Measurements from ENCODE around the gene SULF2.

The SULF2 gene

DNA sequence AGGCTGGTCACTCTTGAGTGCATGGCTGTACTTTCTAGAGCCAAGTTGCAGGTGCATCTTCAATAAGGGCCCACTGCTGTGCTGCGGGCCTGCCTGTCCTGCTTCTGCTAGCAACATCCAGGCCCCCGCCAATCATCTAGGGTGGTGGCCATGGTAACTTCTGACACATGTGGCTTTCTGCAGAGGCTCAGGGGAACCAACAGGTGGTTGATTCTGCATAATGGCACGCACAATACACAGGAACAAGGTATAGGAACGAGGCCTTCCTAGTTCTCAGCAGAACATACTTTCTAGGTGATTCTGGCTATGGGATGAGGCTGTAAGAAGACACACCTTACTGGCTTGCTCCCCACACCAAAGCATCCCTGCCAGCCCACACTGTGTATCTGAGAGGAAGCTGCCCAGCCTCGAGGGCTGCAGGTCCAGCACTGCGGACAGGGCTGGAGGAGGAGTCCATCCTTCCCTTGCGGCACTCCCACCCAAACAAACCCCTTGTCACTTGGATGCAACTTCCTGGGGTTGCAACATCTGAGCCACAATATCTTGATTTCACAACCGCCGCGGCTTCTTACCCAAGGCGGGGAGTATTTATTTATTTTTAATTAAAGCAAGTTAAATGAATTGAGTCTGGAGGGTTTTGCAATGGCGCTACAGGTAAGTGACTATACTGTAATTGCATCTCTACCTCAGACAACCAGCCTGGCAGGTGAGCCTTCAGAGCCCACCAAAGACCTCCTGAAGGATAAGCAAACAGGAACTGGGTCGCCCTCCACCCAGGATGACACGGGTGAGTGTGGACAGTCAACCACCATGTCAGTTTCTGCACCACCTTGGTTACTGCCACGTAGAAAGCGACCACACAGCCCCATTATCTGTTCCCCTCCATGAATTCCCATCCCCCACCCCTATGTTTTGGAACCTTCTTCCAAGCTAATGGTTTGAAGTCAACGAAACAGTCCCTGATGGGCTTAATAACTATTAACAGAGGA, 49.6 kb downstream of the SULF2 start:
- DNase-seq = no peak

DNA sequence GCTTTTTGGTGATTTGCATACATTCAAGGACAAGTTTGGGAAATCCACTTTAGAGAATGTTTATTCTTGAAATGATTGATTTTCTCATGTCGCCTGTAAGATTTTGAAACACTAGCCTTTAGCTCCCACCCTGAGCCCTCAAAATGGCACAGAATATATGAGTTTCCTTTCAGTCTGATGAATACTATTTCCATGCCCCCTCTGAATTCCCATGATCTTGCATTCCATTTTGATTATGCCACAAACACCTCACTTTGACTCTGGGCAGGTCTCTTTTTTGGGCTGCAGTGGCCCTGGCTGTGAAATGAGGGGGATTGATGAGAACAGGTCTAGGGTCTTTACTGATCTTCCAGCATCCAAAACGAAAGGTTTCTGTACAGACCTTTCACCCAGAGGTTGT, 50.4 kb downstream of the SULF2 start:
- DNase-seq = no peak

DNA sequence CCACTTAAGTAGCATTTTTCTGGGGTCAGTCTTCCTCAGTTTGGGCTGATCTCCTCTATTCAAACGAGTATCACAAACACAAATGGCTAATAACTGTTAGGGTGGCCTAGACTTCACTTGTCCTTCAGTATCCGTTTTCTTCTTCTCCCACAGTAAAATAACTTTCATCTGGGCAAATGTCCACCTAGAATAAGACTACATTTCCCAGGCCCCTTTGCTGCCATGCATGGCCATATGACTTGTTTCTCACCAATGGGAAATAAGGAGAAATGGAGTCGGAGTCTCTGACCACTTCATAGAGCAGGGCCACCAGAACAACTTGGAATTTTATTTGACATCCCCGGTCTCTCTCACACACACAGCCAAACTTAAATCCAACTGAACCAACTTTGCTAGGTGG, 51.4 kb downstream of the SULF2 start:
- DNase-seq = no peak

DNA sequence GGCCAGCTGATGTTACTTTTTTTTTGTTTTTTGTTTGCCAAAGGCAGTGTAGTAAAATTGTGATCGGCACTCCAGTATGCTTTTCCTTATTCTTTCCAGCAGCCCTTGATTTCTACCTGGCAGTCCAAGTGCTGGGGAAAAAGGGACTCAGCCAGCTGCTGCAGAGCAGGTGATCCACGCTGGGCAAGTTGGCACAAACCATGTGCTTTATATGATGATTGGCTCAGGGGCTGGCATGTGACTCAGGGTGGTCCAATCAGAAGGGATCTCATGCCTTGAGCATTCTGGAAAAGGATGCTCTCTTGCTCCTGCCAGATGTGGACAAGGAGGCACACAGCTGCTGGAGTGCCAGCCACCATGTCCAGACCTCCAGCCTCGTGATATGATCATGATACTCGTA, 54.5 kb downstream of the SULF2 start:
- no peak for DNase-seq

DNA sequence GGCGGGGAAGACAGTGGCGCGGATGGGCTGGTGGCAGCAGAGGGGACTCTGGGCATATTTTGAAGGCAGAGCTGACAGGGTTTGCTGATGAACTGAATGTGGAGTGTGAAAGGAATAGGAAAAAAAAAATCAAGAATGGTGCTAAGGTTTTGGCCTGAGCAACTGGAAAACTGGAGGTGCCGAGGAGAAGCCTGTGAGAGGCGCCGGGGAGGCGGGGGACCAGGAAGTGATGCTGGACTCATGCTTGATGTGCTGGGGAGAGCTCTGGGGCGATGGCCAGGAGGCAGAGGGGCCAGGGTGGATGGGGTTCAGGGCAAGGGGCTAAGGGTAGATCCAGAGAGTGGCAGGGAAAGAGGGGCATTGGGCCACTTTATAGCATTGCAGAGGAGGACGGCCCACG, 55.8 kb downstream of the SULF2 start:
- DNase-seq = no peak

DNA sequence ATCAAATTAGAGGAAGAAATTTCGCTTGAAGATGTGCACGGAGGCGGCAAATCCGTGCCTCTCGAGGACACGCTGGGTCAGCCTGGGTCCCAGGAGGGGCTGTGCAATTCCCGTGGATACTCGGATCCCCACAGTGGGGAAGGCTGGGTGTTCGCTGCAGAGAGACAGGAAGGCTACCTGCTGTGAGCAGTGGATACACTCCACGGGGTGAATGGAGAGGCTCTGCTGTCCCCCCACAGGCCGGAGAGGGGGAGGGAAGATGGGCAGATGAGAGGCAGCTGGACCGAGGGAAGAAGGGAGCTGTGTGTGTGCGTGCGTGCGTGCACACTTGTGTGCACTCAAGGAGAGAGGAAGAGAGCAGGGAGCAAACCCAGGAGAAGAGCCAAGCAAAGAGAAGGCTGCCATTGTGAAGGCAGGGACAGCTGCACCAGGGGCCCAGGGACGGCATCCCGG, 57.3 kb downstream of the SULF2 start:
- DNase-seq = no peak

DNA sequence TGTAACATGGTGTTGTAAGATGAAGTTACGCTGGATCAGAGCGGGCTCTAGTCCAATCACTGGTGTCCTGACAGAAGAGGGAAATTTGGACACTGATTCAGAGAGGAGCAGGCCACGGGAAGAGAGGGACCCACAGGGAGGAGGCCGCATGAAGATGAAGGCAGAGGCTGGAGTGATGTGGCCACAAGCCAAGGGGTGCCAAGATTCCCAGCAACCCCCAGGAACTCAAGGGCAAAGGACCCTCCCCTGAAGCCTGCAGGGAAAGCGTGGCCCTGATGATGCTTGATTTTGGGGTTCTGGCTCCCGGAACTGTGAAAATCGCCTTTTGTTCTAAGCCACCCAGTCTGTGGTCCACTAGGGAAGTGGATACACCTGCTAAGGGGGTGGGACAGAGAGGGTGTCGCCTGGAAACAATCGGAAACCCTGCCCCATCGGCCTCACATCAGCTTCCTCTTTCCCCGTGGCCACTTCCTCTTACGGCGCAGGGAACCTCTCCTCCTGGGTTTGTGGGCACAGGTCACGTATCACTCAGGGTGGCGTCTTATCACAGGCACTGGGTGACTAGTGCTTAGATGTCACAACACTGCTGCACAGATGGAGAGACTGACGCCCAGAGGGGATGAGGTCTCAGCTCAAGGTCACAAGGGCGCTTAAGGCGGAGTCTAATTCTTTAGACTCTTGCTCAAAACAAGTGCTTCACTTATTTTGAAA, 58.0 kb downstream of the SULF2 start:
- DNase-seq = peak; percentile 55

DNA sequence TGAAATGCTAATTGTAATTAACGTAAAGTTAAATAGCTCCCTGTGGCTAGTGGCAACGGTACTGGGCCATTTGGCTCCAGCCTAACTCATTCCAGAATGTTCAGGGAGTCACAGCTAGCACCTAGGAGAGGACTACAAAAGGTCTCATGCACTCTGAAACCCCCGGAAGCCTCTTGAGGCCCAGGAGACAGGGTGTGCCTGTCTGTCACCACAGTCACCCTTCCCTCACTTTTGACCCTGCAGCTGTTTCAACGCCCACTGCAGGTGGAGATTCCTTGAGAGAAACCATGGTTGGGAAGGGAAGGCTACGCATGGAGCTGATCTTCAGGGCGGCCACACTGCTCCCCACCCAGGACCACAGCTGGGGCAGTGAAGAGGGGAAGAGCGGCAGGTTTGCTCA, 58.6 kb downstream of the SULF2 start:
- DNase-seq = no peak

DNA sequence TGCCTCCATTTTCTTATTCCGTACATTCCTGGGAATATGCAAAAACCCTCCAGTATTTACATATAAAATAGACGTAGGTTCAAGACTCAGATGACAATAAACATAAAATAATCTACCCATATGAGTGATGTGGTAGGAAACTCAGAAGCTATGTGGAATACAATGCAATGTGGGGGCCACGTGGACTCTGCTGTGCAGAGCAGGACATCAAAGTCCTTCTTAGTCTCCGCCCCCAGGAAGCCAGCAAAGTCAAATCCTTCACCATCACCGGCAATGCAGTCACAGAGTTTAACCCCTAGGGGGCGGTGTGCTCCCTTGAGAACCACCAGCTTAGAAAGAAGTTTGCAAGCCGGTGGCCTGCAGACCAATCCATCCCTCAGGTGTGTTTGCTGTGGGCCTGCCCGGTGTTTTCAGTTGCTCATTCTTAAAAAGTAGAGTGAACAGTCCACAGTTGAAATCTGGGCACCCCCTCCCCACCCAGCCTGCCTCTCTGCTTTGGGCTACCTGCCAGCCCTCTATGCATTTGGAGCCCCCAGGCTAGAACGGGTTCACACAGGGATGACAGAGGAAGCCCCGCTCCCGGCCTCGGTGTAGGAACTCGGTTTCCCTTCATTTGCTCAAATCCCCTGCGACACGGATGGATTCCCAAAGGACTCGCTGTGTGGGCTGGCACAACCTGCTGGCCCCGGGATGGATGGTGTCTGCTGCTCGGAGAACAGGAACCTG, 59.9 kb downstream of the SULF2 start:
- peak; percentile 73 for DNase-seq

DNA sequence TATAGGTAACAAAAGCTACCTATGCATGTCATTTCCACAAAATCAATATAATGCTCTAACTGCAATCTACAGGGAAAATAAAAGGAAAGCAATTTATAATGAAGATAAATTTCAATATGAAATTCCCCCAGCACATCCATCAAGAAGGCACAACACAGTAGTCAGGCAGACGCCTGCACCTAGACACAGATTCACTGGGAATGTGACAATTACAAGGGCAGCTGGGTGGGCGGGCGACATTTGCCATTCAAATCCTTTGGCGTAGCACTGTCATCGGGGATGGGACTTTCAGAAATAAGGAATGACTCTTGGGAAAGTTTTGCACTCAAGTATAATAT, 60.4 kb downstream of the SULF2 start:
- DNase-seq = no peak

DNA sequence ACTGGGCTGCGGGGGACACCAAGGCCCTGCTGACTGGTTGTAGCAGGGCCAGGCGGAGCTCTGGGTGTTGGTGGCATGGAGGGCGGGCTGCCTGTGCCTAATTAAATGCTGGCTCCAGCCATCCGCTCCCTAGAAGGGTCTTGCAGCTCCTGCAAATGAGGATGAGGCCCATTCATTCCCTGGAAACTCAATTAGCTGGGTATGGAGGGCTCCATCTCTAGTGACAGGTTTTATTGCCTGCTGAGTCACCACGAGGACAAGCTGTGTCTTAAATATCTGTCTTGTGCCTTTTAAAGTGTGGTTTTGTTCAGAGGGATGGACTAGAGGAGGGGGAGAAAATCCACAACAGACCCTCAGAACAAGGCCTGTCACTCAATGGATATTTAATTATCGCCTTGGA, 60.9 kb downstream of the SULF2 start:
- DNase-seq = no peak

DNA sequence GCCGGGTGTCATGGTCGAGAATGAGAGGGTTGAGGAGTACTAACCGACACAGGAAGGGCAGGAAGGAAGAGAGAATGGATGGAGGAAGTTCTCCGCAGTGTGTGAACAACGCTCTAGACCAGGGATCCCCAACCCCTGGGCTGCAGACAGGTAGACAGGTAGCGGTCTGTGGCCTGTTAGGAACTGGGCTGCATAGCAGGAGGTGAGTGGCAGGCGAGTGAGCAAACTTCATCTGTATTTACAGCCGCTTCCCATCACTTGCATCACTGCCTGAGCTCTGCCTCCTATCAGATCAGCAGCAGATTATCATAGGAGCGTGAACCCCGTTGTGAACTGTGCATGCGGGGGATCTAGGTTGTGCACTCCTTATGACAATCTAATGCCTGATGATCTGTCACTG, 62.0 kb downstream of the SULF2 start:
- DNase-seq = no peak

DNA sequence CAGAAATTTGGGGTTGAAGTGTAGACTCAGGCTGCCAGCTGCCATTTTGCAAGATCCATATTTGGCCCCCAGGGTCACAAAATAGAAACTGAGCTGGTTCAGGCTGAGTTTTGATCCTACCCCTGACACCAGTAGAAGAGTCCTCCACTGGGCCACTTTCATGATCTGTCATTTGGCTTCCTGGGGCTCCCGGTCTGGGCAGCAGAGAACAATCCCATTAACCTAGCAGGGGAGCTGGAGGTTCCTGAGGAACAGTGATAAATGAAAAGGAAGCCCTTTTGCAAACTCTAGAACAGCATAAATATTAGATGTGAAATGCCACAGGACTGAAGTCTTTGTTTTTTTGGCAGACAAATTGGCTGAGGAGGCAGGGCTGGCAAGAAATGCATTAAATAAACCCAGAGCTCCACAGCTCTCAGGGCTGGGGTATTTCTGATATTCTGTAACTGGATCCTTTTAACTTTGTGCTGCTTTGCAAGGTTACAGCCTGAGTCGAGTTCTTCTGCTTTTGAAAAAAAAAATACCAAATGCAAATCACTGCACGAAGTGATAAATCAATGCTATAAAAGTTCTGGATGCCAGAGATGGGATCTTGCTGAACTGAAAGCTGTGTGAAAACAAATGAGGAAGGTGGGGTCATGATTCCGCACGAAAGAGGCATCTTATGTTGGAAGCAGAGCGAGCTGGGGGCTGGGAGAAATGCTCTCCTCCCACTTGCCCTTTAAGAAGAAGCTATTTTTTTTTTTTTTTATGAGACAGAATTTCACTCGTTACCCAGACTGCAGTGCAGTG, 64.4 kb downstream of the SULF2 start:
- no peak for DNase-seq

DNA sequence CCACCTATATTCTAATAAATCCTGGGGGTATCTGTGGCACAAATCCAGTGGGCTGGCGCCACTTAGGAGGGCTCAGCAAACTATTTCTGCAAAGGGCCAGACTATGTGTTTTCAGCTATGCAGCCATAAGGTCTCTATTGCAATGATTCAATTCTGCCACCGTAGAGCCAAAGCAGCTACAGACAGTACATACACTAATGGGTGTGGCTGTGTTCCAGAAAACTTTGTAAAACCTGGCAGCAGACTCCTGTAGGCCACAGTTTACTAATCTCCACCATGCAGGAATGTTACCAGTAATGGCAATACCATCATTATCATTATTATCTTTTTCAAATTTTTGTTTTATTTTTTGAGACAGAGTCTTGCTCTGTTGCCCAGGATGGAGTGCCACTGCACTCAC, 65.7 kb downstream of the SULF2 start:
- no peak for DNase-seq

DNA sequence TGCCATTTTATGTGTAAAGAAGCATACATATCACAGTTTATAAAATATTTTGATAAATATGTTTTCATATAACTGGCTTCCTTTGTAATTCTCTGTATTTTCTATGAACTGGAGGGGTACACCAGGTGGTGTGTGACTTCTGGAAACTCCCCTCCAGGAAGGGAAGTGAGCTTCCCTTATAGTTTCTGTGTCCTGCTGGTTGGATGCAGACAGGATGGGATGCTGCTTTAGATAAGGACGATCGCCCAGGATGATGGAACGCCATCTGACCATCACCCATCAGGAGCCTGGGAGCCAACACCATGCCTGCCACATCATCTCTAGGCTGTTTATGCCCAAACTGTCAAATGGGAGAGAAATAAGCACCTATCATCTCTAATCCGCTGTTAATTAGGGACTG, 66.1 kb downstream of the SULF2 start:
- no peak for DNase-seq

DNA sequence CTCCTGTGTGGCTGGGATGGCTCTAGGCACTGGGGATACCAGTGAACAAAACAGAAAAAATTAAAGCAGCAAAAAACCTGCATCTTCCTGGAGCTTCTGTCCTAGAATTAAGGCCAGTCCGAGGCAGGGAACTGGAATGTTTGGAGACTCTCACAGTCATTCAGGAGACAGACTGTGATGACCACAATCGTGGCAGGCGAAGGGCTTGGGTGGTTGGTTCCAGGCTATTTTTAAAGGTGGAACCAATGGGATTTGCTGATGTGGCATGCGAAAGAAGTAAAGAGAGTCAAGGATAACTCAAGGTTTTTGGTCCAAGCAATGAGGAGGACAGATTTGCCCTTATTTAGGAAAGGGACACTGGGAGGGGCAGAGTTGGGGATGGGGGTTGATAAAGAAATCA, 66.9 kb downstream of the SULF2 start:
- DNase-seq = no peak

DNA sequence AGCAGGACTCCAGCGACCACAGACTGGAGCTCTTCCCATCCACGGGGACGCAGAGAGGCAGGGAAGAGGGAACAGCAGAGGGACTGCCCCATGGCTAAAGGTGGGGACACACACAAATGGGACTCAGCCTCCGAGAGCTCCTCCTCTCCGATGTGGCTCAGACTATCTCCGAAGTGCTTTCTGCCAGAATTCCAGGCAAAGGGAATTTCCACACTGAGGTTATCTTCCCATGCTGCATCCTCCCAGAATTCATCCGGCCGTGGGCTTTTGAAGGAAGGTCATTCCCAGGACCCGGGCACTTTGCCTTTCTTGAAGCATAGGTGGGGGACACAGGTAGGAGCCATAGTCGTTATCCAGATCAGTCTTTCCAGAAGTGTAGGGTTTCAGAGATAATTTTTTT, 67.9 kb downstream of the SULF2 start:
- DNase-seq = no peak

DNA sequence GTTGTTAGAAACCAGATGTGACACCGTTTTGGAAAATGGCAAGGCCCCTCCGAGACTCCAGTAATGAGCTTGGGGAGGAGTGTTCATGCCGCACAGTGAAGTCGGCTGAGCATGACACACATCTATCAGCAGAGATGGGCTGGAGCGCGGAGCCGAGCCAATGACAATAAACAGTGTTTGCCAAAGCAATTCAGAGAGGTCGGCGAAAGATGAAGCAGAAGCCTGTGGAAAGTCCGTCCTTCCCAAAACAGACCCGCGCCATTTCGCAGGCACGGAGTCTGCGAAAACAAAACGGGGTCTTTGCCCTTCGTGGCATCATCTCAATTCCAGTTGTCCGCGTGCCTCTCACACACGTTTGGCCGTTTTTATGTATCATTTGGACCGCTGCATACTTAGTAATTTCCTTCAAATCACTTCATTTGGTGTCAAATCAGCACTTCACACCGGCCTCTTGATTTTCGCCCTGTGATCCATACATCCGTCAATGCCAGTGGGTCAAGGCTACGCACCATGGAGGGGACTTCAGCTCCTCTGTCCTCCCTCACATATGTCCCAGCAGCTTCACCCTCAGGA, 71.3 kb downstream of the SULF2 start:
- DNase-seq = no peak

DNA sequence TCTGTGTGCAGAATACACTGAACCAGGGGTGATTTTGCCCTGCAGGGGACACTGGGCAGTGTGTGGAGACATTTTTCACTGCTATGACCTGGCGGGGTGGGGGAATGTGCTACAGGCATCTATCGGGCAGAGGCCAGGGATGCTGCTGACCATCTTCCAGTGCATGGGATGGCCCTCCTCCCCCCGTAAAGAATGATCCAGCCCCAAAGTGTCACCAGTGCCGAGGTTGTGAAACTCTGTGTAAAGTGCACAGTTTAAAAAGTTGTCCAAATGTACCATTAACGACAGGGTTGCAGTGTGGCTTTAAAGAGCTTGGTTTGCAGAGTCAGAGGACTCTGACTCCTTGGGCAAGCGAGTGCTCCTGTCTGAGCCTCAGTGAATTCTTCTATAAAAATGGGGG, 72.1 kb downstream of the SULF2 start:
- no peak for DNase-seq

DNA sequence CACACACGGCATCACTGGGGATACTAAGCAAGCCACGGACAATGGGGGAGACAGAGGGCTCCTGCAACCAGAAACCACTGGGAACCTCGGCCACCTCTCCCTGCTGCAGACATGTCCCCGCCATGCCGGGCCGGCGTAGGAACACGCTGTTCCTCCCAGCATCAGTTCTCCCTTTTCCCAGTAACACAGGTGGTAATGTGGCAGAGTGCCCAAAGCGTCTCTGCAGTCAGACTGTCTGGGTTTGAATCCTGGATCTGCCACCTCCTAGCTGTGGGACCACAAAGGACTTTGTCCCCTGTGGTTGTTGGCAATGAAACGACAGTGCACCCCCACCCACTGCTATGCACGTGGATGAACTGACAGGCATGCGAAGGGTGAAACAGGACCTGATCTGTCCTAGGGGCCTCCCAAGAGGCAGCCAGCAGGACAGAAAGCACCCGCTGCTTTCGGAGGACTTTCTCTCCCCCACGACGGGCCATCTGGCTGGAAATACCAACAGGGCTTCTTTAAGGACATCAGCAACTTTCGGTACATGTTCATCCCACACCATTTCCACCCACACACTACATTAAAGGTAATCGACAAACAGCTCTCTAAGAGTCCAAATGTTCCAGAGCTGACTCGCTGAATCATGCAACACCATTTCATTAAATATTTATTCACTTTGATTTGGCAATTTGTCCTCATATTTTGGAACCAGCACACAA, 74.1 kb downstream of the SULF2 start:
- no peak for DNase-seq

DNA sequence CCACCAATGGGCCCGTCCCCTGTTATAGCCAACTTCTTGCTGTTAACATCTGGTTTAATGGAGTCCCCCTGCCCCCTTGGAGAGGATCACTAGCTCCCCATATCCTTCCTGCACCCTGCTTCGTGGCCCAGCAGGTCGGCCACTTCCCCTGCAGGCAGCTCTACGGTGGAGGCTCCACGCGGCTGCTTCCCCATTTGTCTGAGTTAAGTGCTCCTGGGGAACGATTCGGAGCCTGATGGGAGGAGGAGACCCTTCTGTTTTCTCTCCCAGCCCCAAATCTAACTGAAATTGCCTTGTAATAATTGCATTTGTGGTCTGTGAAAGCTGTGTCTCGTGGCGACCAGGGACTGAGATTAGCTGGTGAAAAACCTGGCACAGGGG, 74.6 kb downstream of the SULF2 start:
- DNase-seq = no peak

Data from activated CD4-positive, alpha-beta T cell treated with anti-CD3 and anti-CD28 coated beads, Interleukin-2, amount 50 U/mL, for 1 hour (primary cell).